ENCODE measurements around the gene DYSF. TPM values are rescaled to one million over a fixed set of nuclear protein-coding genes. Genes with fewer than 3 reads are reported as not detected.

DYSF gene
- polyA plus RNA-seq, 1 donor from 2014 or later: 0.04 TPM

DNA sequence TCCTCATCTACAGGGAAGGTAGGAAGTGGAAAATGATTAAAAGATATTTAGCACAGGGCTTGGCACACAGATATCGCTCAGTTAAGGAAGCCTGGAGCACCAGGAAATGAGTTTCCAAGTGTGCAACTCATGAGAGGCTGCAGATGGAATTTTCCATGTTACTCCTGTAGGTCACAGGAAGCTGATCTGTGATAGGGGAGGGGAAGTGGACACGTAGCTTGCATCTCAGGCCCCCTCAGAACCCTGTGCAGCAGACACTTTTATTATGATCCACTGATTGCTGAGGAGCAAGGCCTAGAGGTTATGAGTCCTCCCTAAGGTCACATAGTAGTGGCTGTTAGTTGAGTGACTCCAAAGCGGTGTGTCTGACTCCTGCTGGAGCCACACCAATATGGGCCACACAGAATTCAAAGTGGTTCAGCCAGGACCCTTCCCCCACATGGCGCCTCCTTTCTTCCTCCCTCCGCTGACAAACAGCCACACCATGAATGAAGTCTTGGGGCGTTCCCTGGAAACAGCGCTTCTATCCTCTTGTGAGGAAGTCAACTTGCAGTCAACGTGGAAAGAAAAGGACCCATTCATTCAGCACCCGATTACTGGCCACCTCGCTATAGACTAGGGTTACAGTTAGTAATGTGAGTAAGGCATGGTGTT is 21.5 kb downstream of the DYSF start:
- TF ChIP-seq SMC3 (conservative IDR thresholded peaks at IDR 0.05; ENCODE audit: poor library complexity) (no peak), POLR2AphosphoS5 (IDR thresholded peaks at IDR 0.05) (no peak), RAD21 (conservative IDR thresholded peaks at IDR 0.05) (no peak), EZH2 (IDR thresholded peaks at IDR 0.05; ENCODE audit: borderline replicate concordance, insufficient read depth, low read length, poor library complexity, severe bottlenecking) (no peak), EP300 (conservative IDR thresholded peaks at IDR 0.05; ENCODE audit: poor library complexity, severe bottlenecking) (no peak), MXI1 (conservative IDR thresholded peaks at IDR 0.05; ENCODE audit: poor library complexity, severe bottlenecking) (no peak)
- TF ChIP-seq, protein P1, sequence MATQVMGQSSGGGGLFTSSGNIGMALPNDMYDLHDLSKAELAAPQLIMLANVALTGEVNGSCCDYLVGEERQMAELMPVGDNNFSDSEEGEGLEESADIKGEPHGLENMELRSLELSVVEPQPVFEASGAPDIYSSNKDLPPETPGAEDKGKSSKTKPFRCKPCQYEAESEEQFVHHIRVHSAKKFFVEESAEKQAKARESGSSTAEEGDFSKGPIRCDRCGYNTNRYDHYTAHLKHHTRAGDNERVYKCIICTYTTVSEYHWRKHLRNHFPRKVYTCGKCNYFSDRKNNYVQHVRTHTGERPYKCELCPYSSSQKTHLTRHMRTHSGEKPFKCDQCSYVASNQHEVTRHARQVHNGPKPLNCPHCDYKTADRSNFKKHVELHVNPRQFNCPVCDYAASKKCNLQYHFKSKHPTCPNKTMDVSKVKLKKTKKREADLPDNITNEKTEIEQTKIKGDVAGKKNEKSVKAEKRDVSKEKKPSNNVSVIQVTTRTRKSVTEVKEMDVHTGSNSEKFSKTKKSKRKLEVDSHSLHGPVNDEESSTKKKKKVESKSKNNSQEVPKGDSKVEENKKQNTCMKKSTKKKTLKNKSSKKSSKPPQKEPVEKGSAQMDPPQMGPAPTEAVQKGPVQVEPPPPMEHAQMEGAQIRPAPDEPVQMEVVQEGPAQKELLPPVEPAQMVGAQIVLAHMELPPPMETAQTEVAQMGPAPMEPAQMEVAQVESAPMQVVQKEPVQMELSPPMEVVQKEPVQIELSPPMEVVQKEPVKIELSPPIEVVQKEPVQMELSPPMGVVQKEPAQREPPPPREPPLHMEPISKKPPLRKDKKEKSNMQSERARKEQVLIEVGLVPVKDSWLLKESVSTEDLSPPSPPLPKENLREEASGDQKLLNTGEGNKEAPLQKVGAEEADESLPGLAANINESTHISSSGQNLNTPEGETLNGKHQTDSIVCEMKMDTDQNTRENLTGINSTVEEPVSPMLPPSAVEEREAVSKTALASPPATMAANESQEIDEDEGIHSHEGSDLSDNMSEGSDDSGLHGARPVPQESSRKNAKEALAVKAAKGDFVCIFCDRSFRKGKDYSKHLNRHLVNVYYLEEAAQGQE (IDR thresholded peaks at IDR 0.05; ENCODE audit: borderline replicate concordance): no peak
- H3K9ac ChIP-seq (ENCODE audit: low read length): no peak overlapping the region
- H3K36me3 ChIP-seq (ENCODE audit: insufficient read depth, low read length): no peaks in the 10 kb centered on the region
- H3K79me2 ChIP-seq (replicated peaks; ENCODE audit: insufficient read depth, low read length): no peaks in the 10 kb centered on the region
- H3K9me3 ChIP-seq (ENCODE audit: low read length): no peaks in the 10 kb centered on the region
- no peaks in the 10 kb centered on the region for H3K9me2 ChIP-seq (ENCODE audit: insufficient read depth, low read length)
- H3K4me3 ChIP-seq (ENCODE audit: low read length): no peak overlapping the region
- peaks cover 2% of the 10 kb centered on the region for H3K27me3 ChIP-seq (ENCODE audit: insufficient read depth, low read depth, low read length)
- H3K27ac ChIP-seq (ENCODE audit: low read length): no peak overlapping the region
- no peaks in the 10 kb centered on the region for H4K20me1 ChIP-seq (ENCODE audit: insufficient read depth)
- H2AFZ ChIP-seq (ENCODE audit: low read depth, low read length): no peak overlapping the region
- no peak overlapping the region for H3K4me2 ChIP-seq (ENCODE audit: low read length)
- H3F3A ChIP-seq (ENCODE audit: insufficient read depth, low read length, poor library complexity, severe bottlenecking): no peaks in the 10 kb centered on the region

DNA sequence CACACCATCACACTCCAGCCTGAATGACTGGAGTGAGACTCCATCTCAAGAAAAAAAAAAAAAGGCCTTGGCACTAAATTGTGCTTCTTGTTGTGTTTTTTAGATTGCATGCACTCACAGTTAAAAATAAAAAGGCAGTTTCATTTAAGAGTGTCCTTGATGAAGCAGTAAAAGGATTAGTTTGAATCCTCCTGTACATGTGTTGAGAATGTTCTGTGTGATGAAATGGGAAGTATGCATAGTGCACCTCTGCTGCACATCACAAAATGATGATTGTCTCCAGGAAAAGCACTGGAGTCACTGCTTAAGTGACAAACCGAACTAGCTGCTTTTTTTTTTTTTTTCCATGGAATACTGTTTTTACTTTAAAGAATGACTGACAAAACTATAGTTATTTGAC is 23.1 kb downstream of the DYSF start:
- H3K9ac ChIP-seq (ENCODE audit: low read length): no peak overlapping the region
- H4K20me1 ChIP-seq (ENCODE audit: insufficient read depth): no peaks in the 10 kb centered on the region
- no peaks in the 10 kb centered on the region for H3K79me2 ChIP-seq (replicated peaks; ENCODE audit: insufficient read depth, low read length)
- H3K4me3 ChIP-seq (ENCODE audit: low read length): no peak overlapping the region
- H3K4me2 ChIP-seq (ENCODE audit: low read length): no peak overlapping the region
- H2AFZ ChIP-seq (ENCODE audit: low read depth, low read length): no peak overlapping the region
- no peaks in the 10 kb centered on the region for H3K9me2 ChIP-seq (ENCODE audit: insufficient read depth, low read length)
- H3K9me3 ChIP-seq (ENCODE audit: low read length): no peaks in the 10 kb centered on the region
- no peaks in the 10 kb centered on the region for H3F3A ChIP-seq (ENCODE audit: insufficient read depth, low read length, poor library complexity, severe bottlenecking)
- H3K27ac ChIP-seq (ENCODE audit: low read length): no peak overlapping the region
- no peaks in the 10 kb centered on the region for H3K36me3 ChIP-seq (ENCODE audit: insufficient read depth, low read length)
- no peaks in the 10 kb centered on the region for H3K27me3 ChIP-seq (ENCODE audit: insufficient read depth, low read depth, low read length)
- TF ChIP-seq POLR2AphosphoS5 (IDR thresholded peaks at IDR 0.05) (no peak), EZH2 (IDR thresholded peaks at IDR 0.05; ENCODE audit: borderline replicate concordance, insufficient read depth, low read length, poor library complexity, severe bottlenecking) (no peak), SMC3 (conservative IDR thresholded peaks at IDR 0.05; ENCODE audit: poor library complexity) (no peak), RAD21 (conservative IDR thresholded peaks at IDR 0.05) (no peak)
- TF ChIP-seq, protein P1 (IDR thresholded peaks at IDR 0.05; ENCODE audit: borderline replicate concordance): no peak

Measured in neural cell (in vitro differentiated cells).